Mucosa of descending colon (tissue), 3 donors: ENCODE data around the gene C18orf32. TPM values are rescaled to one million over a fixed set of nuclear protein-coding genes. Genes with fewer than 3 reads are reported as not detected.

Source experiments
- ATAC-seq: fragments of 200-7000 bp; cut with Tn5 transposase; one replicate; pipeline ENCODE4 v1.9.1; 2020; ENCODE audit warnings: mild to moderate bottlenecking, moderate library complexity
- DNase-seq, 3 donors: peaks; one replicate each; pipeline ENCODE4 v3.0.0-alpha.2; 2020
- H3K36me3 ChIP-seq: fragments of 200-600 bp; one replicate; pipeline ENCODE4 v1.8.0; 2021; ENCODE audit warnings: low read depth, mild to moderate bottlenecking
- H3K4me1 ChIP-seq: fragments of 200-600 bp; one replicate; pipeline ENCODE4 v1.8.0; 2021; ENCODE audit warnings: low read depth, mild to moderate bottlenecking
- H3K4me3 ChIP-seq: fragments of 200-600 bp; one replicate; pipeline ENCODE4 v1.8.0; 2021; ENCODE audit warnings: mild to moderate bottlenecking
- H3K9me3 ChIP-seq: fragments of 200-600 bp; one replicate; pipeline ENCODE4 v1.8.0; 2021; ENCODE audit warnings: mild to moderate bottlenecking
- intact Hi-C, 2 donors: fragments of 100-400 bp; cut with DNase I in 1 of 2; cut with micrococcal nuclease in 1 of 2; formaldehyde crosslinking; loops; one replicate each; pipeline versions ENCODE4 v1.11.0 to v1.11.1; 2022; cut with DNase I, micrococcal nuclease
- total RNA-seq, 3 donors: library from RNA; stranded (reverse); fragmentation: NEBNext Ultra II Directional in 2 of 3; extraction: Animal tissue kit (Norgen Biotek cat#: 25700) in 2 of 3; gene quantifications; one replicate each; pipeline versions ENCODE4 v1.2.1 to v1.2.4, GENCODE V29; 2021 to 2023
- TF ChIP-seq, protein P1 (sequence below): fragments of 200-600 bp; IDR thresholded peaks from one replicate; pipeline ENCODE4 v1.8.0; 2022; ENCODE audit warnings: antibody characterized with exemption, mild to moderate bottlenecking
- donor health status: DM: no; HTN: no; CAD: no; lungs with moderate emphysema.
- donor health status: DM: no; HTN: no; CAD: no.
- donor health status: DM: no; HTN: yes; CAD: no.

Gene C18orf32
- total RNA-seq, 3 donors from 2014 or later: 48.9 to 61.7 (median 57.8) TPM

- Histone ChIP-seq H3K4me3 (no peak overlapping the region), H3K36me3 (no peaks in the 10 kb centered on the region), H3K9me3 (no peaks in the 10 kb centered on the region), H3K4me1 (peaks cover 12% of the 10 kb centered on the region)
- ATAC-seq: no peak
- TF ChIP-seq, protein P1, sequence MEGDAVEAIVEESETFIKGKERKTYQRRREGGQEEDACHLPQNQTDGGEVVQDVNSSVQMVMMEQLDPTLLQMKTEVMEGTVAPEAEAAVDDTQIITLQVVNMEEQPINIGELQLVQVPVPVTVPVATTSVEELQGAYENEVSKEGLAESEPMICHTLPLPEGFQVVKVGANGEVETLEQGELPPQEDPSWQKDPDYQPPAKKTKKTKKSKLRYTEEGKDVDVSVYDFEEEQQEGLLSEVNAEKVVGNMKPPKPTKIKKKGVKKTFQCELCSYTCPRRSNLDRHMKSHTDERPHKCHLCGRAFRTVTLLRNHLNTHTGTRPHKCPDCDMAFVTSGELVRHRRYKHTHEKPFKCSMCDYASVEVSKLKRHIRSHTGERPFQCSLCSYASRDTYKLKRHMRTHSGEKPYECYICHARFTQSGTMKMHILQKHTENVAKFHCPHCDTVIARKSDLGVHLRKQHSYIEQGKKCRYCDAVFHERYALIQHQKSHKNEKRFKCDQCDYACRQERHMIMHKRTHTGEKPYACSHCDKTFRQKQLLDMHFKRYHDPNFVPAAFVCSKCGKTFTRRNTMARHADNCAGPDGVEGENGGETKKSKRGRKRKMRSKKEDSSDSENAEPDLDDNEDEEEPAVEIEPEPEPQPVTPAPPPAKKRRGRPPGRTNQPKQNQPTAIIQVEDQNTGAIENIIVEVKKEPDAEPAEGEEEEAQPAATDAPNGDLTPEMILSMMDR: no peak
- DNase-seq: no peak
- intact Hi-C loops: no loop called here
These were observed 8.0 kb upstream of the C18orf32 start for GRCh38 chr18:49495076-49495475.

DNA sequence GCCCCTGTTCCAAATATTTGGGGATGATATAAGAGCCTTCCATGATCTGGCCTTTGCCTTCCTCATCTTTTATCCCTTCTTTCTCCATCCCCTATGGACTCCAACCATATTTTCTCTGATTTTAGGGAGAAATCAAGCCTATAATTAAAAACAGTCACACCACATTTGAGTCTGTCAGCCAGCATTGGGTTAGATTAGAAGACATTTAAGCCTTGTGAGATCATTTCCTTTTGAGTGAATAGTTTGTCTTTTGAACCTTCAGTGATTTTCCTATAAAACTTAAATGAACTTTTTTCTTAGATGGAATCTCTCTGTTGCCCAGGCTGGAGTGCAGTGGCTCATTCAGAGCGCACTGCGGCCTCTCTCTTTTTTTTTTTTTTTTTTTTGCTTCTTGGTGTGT is 7.6 kb upstream of the C18orf32 start:
- intact Hi-C loops: no loop called here
- DNase-seq: no peak

DNA sequence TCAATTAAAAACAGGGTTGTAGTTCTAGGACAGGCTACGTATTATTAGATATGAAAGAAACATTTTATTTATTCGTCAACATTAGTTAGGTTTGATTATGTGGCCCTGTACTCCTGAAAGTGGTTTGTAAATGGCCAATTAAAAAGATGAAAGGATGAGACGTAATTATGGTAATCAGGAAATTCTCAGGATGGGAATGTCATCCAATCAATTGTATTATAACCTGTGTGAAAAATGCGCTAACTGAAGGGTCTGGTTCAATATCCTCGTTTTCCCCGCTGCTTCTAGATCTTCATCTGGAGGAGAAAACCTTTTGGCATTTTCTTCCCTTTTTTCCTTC is 5.6 kb upstream of the C18orf32 start:
- peaks cover 12% of the 10 kb centered on the region for H3K4me1 ChIP-seq
- ATAC-seq (no peak), DNase-seq (no peak)
- no peaks in the 10 kb centered on the region for H3K36me3 ChIP-seq
- H3K4me3 ChIP-seq: no peak overlapping the region
- TF ChIP-seq, protein P1: no peak
- intact Hi-C loops: no loop called here
- no peaks in the 10 kb centered on the region for H3K9me3 ChIP-seq

More for the DNA sequence above, 7.6 kb upstream of the C18orf32 start:
- no peaks in the 10 kb centered on the region for H3K9me3 ChIP-seq
- no peak overlapping the region for H3K4me3 ChIP-seq
- TF ChIP-seq, protein P1: no peak
- no peaks in the 10 kb centered on the region for H3K36me3 ChIP-seq
- H3K4me1 ChIP-seq: peaks cover 12% of the 10 kb centered on the region
- no peak for ATAC-seq

DNA sequence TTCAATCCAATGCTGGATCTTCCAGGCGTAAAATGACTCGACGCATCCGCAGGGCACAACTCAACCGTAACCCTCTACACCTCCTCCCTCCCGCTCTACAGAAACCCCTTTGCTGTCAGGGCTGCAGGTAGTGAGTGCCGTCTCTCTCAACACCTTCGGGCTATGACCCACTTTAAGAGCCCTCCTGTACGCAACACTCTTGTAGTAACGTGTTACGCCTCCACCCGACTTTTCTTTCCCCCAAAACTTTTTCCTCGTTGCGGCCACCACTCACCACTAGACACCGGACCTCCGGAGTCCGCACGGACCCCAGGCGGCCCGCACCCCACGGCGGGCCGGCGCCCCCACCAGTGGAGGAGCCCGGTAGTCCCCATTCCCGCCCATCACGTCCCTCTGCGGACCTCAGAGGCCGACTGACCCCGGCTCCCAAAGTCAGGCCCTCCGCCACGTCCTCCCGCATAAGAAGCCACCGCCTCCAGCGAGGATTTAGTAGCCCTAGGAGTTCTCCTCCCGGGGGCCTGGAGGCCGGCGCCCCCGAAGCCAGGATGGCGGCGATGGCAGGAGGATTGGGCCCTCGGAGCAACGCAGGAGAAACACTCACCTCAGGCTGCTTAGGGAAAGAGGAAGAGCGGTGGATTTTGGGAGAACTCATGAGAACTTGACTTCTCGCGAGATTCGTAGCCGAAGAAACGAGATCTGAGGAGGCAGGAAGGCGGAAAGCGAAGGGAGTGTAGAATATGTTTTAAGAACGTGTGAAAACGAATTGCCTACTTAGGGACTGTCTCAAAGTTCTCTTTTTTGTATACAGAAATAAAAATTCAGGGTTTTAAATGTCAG is 5.0 kb upstream of the C18orf32 start, which contains the start of gene RPL17:
TSS of gene RPL17 (minus strand) at position 609 of the 837 bp plus-strand sequence.
- H3K9me3 ChIP-seq: no peaks in the 10 kb centered on the region
- H3K4me1 ChIP-seq: peaks cover 12% of the 10 kb centered on the region
- ATAC-seq (peak; percentile 96), DNase-seq (peak; percentile 77 to 96 (median 81))
- intact Hi-C loops: no loop called here
- TF ChIP-seq, protein P1: no peak
- peak within 1 kb of the TSS; percentile 69 for H3K4me3 ChIP-seq
- H3K36me3 ChIP-seq: no peaks in the 10 kb centered on the region

- H3K9me3 ChIP-seq: no peaks in the 10 kb centered on the region
- peaks cover 12% of the 10 kb centered on the region for H3K4me1 ChIP-seq
- intact Hi-C loops: no loop called here
- no peaks in the 10 kb centered on the region for H3K36me3 ChIP-seq
- TF ChIP-seq, protein P1: no peak
- DNase-seq (no peak), ATAC-seq (no peak)
- H3K4me3 ChIP-seq: peak overlapping the region; percentile 69
These were observed 4.5 kb upstream of the C18orf32 start for GRCh38 chr18:49491534-49491856.
